D721Med (cell line): ENCODE results near the gene PPP3CA.

ENCODE experiments used
- DNase-seq: peaks from one replicate; pipeline ENCODE4 v3.0.0; 2011; ENCODE audit warnings: low spot score; ENCODE audit not compliant: insufficient read length
- FAIRE-seq: peaks from 2 replicates; lab custom pipeline; 2011; peaks lifted over from hg19 to GRCh38; lab: Jason Lieb, UNC
- CTCF ChIP-seq: IDR thresholded peaks from 2 replicates; pipeline ENCODE4 v1.5.1; 2012; ENCODE audit warnings: mild to moderate bottlenecking, control low read depth; ENCODE audit not compliant: insufficient read depth; ENCODE audit errors: missing control alignments

PPP3CA gene

GRCh38 chr4:101192244-101192643 is 155.1 kb downstream of the PPP3CA start:
- DNase-seq (no peak), FAIRE-seq (no peak)
- TF ChIP-seq CTCF = no peak

DNA sequence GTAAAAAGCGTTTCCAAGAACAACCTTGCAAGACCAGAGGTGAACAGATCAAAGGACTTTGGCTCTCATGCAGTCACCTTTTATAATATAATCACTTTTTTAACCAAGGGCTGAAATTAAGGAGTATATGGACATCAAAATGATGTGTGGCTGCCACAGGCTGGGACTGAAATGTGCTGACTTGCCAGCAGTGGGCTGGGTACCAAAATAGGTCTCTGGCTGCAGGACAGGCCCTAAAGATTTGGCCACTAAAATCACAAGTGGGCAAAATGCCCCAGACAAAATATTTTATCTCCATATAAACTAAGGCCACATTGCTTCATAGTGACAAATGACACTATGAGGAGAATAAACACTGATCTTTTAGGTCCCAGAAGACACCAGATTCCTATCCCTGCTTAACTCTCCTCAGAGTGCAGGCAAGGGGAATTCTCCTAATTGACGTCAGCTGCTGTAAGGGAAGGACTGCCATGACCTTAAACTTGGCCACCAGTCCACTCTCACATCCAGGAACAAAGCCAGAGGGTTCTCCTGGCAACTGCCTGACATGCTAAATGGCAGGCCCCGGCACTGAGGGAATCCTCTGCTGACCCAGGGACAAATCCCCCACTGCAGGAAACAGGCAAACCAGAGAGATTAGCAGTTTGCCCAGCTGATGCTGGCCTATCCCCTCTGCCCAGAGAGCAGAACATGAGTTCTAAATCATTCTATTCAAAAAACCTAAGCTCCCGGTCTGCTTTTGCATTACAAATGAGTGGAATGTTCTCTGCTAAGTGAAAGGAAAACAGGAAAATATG is 155.8 kb downstream of the PPP3CA start:
- no peak for DNase-seq
- no peak for FAIRE-seq
- no peak for TF ChIP-seq CTCF

DNA sequence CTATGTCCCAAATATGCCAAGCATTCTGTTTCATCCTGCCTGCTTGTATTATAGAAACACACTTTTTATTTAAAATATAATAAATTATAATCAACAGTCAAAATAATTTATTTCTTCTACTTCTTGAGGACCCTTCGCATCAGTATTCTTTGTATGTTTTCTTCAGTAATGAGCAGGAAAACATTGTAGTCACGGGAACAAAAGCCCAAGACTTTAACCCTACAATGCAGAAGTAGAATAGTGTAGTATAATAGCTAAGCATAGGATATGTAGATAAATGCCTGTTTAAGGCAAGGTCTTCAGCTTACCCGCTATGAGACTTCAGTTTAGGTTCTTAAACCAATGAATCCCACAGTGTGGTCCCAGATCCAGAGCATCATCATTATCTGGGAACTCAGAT is 156.6 kb downstream of the PPP3CA start:
- no peak for TF ChIP-seq CTCF
- DNase-seq = no peak
- FAIRE-seq = no peak

DNA sequence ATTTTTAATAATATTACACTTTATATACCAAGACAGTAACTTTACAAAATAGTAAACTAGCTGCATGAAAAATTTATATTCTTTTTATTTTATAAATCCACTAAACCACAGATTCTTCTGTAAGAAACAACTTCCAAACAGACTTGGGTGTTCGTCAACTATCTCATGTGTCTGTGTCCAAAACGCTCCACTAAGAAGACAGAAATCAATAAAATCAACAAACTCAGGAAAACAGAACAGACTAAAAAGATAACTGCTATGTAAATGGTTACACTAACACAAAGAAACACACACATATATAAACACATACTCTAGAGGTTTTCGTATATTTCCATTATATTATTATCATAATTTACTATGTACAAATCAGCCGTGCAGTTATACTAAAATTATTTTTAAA is 158.4 kb downstream of the PPP3CA start:
- no peak for DNase-seq
- no peak for FAIRE-seq
- no peak for TF ChIP-seq CTCF

GRCh38 chr4:101187841-101188240 is 159.5 kb downstream of the PPP3CA start:
- DNase-seq (no peak), FAIRE-seq (no peak)

GRCh38 chr4:101186567-101187184 is 160.7 kb downstream of the PPP3CA start:
- FAIRE-seq (no peak), DNase-seq (no peak)
- no peak for TF ChIP-seq CTCF

More at GRCh38 chr4:101187841-101188240, 159.5 kb downstream of the PPP3CA start:
- TF ChIP-seq CTCF = peak; percentile 41

- FAIRE-seq (no peak), DNase-seq (no peak)
- TF ChIP-seq CTCF = no peak
Observed at GRCh38 chr4:101184668-101185067, 162.7 kb downstream of the PPP3CA start.
